ENCODE measurements around the gene JADE3. TPM values are rescaled to one million over a fixed set of nuclear protein-coding genes. Genes with fewer than 3 reads are reported as not detected.

JADE3 gene
- total RNA-seq, 1 experiment from 2014 or later = 20.2 TPM

GRCh38 chrX:46910415-46910814 lies 1.8 kb upstream of the JADE3 start:
- Histone ChIP-seq H2BK15ac (ENCODE audit: low read depth, low read length) (no peak overlapping the region), H3K4me2 (ENCODE audit: insufficient read depth, insufficient read length, low read length) (no peak overlapping the region), H3K4me1 (ENCODE audit: insufficient read depth, low read length) (no peaks in the 10 kb centered on the region), H3K9me3 (ENCODE audit: control insufficient read depth, low read depth, low read length) (peaks cover 10% of the 10 kb centered on the region), H2BK5ac (ENCODE audit: insufficient read length, low read length) (no peak overlapping the region), H3K9ac (ENCODE audit: extremely low read depth, insufficient read length, low read length) (no peak overlapping the region), H4K20me1 (ENCODE audit: control insufficient read depth, insufficient read depth, insufficient read length) (no peaks in the 10 kb centered on the region), H3K79me1 (ENCODE audit: insufficient read depth, low read depth, low read length, poor library complexity, severe bottlenecking) (peaks cover 3% of the 10 kb centered on the region), H2BK20ac (ENCODE audit: low read depth, low read length, poor library complexity, severe bottlenecking) (no peak overlapping the region), H3K23ac (ENCODE audit: insufficient read length, low read depth, low read length) (no peak overlapping the region), H3K18ac (ENCODE audit: insufficient read length, low read depth, low read length) (no peak overlapping the region), H4K5ac (ENCODE audit: insufficient read length, low read depth, low read length) (no peak overlapping the region), H3K23me2 (ENCODE audit: insufficient read length, low read depth, low read length, poor library complexity, severe bottlenecking) (peaks cover 8% of the 10 kb centered on the region), H2AFZ (ENCODE audit: low read length) (no peak overlapping the region), H2AK5ac (ENCODE audit: insufficient read length, low read length) (no peak overlapping the region), H2BK120ac (ENCODE audit: low read depth, low read length, poor library complexity, severe bottlenecking) (no peak overlapping the region), H4K8ac (replicated peaks; ENCODE audit: insufficient read length, low read depth, low read length) (no peak overlapping the region), H3K27ac (ENCODE audit: insufficient read length, low read depth, low read length) (no peak overlapping the region), H3K27me3 (ENCODE audit: insufficient read depth, low read length) (no peaks in the 10 kb centered on the region), H3T11ph (ENCODE audit: low read length) (no peak overlapping the region), H4K91ac (ENCODE audit: insufficient read length, low read depth, low read length) (no peak overlapping the region), H3K14ac (ENCODE audit: insufficient read depth, low read length) (no peak overlapping the region), H3K4ac (ENCODE audit: low read depth, low read length) (no peak overlapping the region), H3K79me2 (ENCODE audit: insufficient read depth, low read length) (peaks cover 6% of the 10 kb centered on the region; the same call in 1 of the 2 replicates), H3K56ac (ENCODE audit: insufficient read length, low read depth, low read length) (no peak overlapping the region), H2BK12ac (ENCODE audit: insufficient read length, low read depth, low read length) (no peak overlapping the region)
- DNase-seq = no peak
- Mint-ChIP-seq H3K4me3 (no peak overlapping the region), H3K27ac (no peak overlapping the region), H3K9me3 (peaks cover 54 to 65% of the 10 kb centered on the region in 2 experiments), H3K36me3 (ENCODE audit: insufficient read depth in 1 of 3, low read depth in 3 of 3) (peaks cover 0 to 5% (median 5%) of the 10 kb centered on the region in 3 experiments; a peak in 2 of 7 replicates), H3K4me1 (peaks cover 9 to 13% of the 10 kb centered on the region in 2 experiments), H3K27me3 (ENCODE audit: low read depth) (peaks cover 4% of the 10 kb centered on the region; the same call in 1 of the 2 replicates)
- no CpG with 5 or more reads among the region's 3 CpGs for WGBS (ENCODE audit: extremely low coverage, insufficient read length, low lambda C conversion rate)
- no peak for TF ChIP-seq CTCF (conservative IDR thresholded peaks at IDR 0.05)

Measured in H9 (cell line).